HG03354 (cell line): ENCODE results near the gene LIMS2.

Experiments
- ATAC-seq: cut with Tn5 transposase; IDR thresholded peaks from one replicate; pipeline ENCODE4 v1.9.1; 2021; ENCODE audit warnings: mild to moderate bottlenecking; ENCODE audit not compliant: unreplicated experiment, poor library complexity, severe bottlenecking

LIMS2 gene

GRCh38 chr2:127592761-127593227, 82.5 kb downstream of the LIMS2 start:
- ATAC-seq = no peak

GRCh38 chr2:127591221-127591923, 84.0 kb downstream of the LIMS2 start:
- ATAC-seq = peak; percentile 72

DNA sequence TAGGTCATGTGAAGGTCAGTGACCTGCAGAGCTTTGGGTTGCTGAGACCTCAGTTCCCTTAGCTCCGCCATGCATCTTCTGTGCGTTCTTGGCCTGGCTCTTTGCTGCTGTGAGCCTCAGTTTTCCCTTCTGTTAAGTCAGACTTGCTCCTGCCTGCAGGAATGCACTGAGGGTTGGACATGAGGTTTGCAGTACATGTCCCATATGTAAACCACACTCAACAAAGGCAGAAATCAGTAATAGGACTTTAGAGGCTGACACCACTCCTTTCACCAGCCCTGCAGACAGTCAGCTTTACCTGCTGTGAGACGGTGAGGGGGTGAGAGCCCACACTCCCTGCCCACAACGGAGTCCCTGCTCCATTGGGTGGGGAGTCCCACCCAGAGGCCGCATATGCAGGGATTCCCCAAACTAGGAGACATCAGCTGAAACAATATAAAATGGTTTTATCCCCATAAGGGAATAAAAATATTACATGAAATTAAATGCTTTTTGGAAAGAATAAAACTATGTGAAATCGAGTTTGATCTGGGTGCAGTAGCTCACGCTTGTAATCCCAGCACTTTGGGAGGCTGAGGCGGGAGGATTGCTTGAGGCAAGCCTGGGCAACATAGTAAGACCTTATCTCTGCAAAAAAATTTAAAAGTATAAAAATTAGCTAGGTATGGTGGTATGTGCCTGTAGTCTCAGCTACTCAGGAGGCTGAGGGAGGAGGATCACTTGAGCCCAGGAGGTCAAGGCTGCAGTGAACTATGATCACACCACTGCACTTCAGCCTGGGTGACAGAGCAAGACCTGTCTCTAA, 84.7 kb downstream of the LIMS2 start:
- no peak for ATAC-seq

- no peak for ATAC-seq
These were observed 85.5 kb downstream of the LIMS2 start for GRCh38 chr2:127589841-127590240.

DNA sequence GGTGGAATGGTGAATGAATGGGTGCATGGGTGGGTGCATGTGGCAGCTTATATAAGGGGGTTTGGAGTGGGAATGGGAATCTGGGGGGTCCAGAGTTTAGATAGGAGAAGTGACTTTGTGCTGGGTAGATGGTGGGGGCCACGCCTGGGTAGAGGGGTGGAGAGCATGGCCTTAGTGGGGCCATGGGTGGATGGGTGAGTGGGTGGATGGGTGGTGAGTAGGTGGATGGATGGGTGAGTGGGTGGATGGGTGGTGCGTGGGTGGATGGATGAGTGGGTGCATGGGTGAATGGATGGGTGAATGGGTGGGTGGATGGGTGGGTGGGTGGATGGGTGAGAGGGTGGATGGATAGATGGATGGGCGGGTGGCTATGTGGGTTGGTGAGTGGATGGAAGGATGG, 86.0 kb downstream of the LIMS2 start:
- no peak for ATAC-seq
